Kidney tubule cell (primary cell): Measurements from ENCODE around the gene PIK3R3.
A peak's percentile ranks its signal among the peaks of the same experiment; 100 is the strongest.

ENCODE experiments used
- DNase-seq: peaks from one replicate; pipeline ENCODE4 v3.0.0-alpha.2; 2018; ENCODE audit warnings: low spot score

PIK3R3 gene

GRCh38 chr1:46026531-46026930, 105.9 kb downstream of the PIK3R3 start:
- DNase-seq, result no peak

DNA sequence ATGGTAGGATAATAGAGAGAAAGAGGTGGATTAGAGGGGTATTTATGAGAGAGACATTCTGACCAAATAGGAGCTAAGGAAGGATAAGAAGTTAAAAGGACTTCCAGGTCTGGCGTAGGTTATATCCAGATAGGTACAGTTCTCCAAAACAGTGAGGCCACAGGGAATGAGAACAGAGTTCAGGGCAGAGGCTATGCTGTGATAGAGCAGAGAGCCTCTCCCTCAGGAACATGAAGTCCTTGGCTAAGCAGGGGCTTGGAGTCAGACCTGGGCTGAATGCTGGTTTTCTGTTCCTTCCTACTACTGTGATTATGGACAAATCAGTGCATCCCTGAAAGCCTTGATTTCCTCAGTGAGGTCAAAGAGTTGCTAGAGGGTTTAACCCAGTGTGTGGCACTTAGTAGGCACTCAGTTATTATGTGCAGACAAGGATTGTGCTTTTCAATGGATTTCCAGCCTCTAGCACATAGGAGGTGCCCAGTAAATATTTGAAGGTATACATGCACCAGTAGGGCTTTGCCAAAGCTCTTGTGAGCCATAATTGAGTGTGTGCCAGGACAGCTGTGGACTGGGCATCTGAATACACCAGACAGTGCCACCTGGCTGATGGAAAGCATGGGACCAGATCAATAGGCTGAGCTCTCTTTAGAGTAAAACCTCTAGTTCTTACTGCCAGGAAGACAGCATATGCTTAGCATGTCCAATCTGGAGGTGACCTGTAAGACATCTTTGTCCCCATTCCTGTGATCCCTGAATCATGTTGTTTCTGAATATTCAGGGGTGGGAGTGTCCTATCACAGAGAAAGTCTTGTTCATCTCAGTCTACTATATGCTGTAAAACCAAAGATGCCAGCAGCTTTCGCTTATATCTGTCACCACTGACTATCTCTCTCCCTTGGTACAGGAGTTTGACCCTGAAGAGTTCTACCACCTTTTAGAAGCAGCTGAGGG, 111.1 kb downstream of the PIK3R3 start:
- DNase-seq, result no peak

GRCh38 chr1:46020010-46020409, 112.4 kb downstream of the PIK3R3 start:
- no peak for DNase-seq

DNA sequence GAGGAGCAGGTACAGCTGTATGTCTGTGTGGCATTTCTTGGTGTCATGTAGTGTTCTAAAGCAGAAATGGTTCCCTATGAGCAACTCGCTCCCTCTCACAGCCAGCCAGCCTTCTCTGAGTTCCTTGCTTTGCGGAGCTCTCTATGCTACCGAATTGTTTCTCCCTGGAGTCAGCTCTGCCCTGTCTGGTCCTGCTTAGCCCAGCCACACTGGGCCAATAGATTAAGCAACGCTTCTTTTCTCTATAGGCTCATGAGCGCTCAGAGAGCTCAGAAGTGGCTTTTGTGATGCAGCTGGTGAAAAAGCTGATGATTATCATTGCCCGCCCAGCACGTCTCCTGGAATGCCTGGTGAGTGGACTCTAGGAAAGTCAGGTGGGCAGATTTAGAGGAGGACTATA, 113.1 kb downstream of the PIK3R3 start:
- no peak for DNase-seq

DNA sequence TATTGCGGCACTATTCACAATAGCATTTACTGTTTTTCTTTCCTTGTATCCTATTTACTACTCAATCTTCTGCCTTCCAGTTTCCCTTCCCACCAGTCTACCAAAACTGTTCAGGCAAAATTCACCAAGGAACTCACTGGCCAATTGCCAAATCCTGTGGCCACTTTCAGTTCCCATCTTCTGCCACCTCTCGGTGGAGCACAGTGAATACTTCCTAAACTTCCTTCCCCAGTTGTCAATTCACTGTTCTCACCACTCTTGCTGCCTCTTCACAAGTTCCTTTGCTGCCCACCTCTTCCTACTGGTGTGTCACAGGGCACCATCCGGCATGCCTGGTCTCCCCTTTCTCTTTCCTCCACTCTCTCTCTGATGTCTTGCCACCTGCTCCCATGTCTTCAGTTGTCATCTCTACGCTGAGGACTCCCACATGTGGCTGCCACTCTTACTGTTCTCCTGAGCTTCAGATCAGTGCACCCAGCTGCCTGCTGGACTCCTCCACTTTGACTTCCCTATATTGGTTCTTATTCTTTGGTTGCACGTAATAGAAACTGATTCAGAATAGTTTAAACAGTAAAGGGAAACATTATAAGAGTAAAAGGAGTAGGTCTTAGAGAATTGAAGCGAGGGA, 114.4 kb downstream of the PIK3R3 start:
- DNase-seq, result no peak

GRCh38 chr1:46013581-46013980, 118.8 kb downstream of the PIK3R3 start:
- DNase-seq, result no peak

DNA sequence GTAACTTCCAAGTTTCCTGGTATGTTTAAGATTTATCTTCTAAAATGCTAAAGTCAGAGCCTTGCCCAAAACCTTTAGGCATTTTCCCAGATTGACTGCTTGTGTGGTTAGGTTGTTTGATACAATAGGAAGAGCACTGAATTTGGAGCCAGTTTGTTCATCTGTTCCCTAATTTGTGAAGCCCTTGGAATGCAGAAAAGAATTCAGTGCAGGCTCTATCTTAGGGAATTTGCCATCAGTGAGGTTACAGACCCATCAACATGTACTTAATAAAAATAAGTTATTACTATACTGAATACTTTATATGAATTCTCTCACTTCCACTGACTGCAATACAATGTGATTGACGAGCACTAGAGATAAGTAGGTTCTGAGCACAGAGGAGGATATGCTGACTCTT, 120.2 kb downstream of the PIK3R3 start:
- no peak for DNase-seq

GRCh38 chr1:46011121-46011695, 121.2 kb downstream of the PIK3R3 start:
- DNase-seq, result no peak

DNA sequence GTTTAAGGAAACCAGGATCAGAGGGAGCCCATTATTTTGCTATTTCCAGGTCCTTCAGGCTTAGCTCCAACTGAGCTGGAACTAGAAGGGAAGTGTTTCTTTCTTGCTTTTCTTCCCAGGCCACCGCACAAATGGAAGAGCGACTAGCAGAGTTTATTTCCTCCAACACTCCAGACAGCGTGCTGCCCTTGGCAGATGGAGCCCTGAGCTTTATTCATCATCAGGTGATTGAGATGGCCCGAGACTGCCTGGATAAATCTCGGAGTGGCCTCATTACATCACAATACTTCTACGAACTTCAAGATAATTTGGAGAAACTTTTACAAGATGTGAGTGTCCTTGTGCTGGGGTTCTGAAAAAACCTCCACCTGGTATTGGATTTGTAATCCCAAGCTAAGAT, 121.8 kb downstream of the PIK3R3 start:
- no peak for DNase-seq

DNA sequence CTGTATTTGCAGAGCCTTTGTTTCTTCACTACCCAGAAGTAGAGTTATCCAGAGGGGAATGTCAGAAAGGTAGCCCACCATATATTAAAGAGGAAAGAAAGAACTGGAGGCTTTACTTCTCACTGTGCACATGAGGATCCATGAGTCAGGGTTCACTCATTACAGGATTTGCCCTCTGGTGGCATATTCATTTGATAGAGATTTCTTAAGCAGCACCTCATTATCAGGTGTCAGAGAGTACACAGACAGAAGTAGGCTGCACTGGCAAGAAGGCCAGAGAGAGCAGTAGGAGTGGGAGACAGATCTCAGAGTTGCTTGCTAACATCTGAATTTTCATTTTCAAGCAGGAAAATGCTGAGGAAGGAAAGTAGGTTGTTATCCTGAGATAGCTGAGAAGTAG, 123.8 kb downstream of the PIK3R3 start:
- DNase-seq, result peak; percentile 17

DNA sequence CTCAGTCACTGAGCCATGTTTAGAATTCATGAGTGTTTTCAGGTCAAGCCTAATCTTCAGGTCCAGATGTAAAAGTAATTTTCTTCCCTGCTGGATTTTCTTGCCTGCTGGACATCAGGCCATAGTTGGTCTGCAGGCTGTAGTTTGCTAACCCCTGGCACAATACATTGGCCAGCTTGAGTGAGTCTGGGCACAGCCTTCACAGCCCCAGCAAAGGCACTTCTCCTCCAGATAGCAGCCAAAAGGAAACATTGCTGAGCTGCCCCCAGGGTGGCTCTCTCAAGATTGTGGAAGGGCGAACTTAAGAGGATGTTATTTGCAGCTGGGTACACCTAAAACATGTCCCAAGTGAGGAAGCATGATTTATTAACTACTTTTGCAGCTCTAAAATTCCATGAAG, 126.8 kb downstream of the PIK3R3 start:
- no peak for DNase-seq

DNA sequence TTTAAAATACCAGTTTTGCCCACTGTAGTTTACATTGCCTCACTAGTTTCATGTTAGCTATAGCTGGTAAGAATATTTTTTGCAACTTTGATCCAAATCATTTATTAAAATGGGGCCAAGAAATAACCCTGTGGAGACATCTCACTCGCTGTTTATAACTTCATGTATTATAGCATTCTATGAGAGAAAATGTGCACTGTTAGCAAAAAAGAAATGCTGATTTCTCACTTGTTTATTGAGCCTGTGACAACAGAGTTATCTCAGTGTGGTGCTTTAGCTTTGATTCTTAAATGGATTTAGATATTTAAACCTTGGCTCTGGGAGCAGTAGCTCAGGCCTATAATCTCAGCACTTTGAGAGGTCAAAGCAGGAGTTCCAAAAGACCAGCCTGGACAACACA, 127.9 kb downstream of the PIK3R3 start:
- DNase-seq, result no peak

DNA sequence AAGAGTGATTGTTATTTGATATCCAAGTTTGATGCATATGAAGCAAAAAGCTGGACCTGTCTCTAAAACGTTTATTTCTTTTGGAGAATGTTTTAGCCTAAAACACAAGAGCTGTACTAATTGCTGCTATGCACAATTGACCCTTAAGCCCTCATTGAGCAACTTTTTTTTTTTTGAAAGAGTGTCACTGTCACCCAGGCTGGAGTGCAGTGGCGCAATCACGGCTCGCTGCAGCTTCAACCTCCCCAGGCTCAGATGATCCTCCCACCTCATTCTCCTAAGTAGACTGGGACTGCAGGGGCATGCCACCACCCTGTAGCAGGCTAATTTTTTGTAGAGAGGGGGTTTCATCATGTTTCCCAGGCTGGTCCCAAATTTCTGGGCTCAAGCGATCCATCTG, 129.1 kb downstream of the PIK3R3 start:
- no peak for DNase-seq

GRCh38 chr1:46002551-46003150, 129.8 kb downstream of the PIK3R3 start:
- DNase-seq, result no peak

DNA sequence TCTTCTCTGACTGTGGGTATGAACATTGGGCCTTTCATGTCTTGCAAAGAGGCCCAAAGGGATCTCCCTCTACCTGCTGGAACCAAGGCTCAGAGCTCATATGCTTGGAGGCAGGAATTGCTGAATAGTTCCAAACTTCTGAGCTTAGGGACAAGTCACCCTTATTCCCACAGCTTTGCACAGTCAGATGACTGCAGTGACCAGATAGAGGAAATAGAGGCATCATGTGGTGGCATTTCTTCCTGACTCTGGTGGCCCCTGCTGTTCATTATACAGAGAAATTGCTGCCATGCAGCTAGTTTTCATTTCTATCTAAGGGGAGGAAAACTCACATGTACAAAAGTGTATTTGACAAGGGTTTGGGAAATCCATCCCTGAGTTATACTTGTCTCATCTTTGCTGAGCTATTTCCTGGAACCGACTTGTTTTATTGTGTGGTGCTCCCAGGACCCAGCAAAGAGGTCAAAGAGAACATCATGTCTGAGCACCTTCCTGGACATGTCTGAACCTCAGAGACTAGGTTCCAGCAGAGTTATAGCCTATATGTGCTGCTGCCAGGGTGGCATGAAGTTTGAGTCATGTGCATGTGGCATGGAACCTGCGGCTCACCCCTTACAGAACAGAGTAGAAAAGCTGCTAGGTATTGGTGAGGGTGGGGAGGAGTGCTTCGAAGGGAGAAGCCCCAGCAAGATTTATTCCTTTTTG, 131.2 kb downstream of the PIK3R3 start:
- no peak for DNase-seq

DNA sequence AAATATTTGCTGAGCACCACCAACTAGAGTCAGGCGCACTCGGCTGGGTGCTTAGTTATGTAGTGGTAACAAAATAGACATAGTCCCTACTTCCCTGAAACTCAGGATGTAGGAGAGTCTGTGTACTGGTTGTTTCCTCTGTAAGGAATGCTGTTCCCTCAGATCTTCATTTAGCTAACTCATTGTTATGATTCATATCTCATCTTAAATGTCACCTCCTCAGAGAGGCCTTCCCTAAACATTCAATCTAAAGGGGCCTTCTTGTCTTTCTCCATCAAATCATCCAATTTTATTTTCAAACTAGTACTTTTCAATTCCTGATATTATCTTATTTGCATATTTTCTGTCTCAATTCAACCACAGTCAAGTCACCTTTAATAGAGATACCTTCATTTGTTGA, 132.9 kb downstream of the PIK3R3 start:
- DNase-seq, result no peak

GRCh38 chr1:45998020-45998617, 134.3 kb downstream of the PIK3R3 start:
- no peak for DNase-seq

- DNase-seq, result no peak
Observed at GRCh38 chr1:45995298-45995697, 137.1 kb downstream of the PIK3R3 start.

DNA sequence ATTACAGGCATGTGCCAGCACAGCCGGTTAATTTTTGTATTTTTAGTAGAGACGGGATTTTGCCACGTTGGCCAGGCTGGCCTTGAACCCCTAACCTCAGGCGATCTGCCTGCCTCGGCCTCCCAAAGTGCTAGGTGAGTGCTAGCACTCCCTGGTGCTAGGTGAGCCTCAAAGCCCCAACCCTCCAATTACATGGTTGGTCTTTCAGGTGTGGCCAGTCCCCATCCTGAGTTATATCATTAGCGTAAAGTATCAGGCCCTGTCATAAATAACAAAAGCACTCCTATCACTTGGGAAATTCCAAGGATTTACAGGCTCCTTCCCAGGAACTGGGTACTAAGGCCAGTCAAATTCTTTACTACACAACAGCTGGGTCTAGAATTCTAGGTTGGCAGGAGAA, 138.0 kb downstream of the PIK3R3 start:
- no peak for DNase-seq
